DOHH2 (cell line): Measurements from ENCODE around the gene CLTC.

Source experiments
- H3F3A ChIP-seq: fragments of 200-600 bp; sonication (generic), shearing (Covaris generic); 2 replicates; pipeline ENCODE4 v1.6.0; 2016; ENCODE audit warnings: antibody characterized with exemption, mild to moderate bottlenecking; ENCODE audit not compliant: control insufficient read depth, insufficient read depth
- H3K27ac ChIP-seq: fragments of 200-600 bp; sonication (generic); 2 replicates; pipeline ENCODE4 v1.5.1; 2014; ENCODE audit warnings: low read depth, mild to moderate bottlenecking, low read length, moderate library complexity
- H3K27me3 ChIP-seq: fragments of 200-600 bp; sonication (generic); 2 replicates; pipeline ENCODE4 v1.6.1; 2014; ENCODE audit warnings: mild to moderate bottlenecking, low read length, mixed read lengths; ENCODE audit not compliant: control insufficient read depth
- H3K36me3 ChIP-seq: fragments of 200-600 bp; sonication (generic); 2 replicates; pipeline ENCODE4 v1.6.1; 2014; ENCODE audit warnings: mild to moderate bottlenecking, low read length, moderate library complexity, mixed read lengths; ENCODE audit not compliant: control insufficient read depth
- H3K4me1 ChIP-seq: fragments of 200-600 bp; sonication (generic); 2 replicates; pipeline ENCODE4 v1.6.1; 2014; ENCODE audit warnings: mild to moderate bottlenecking, low read length, mixed read lengths; ENCODE audit not compliant: control insufficient read depth
- H3K4me2 ChIP-seq: fragments of 200-600 bp; sonication (generic); 2 replicates; pipeline ENCODE4 v1.6.0; 2014; ENCODE audit warnings: mild to moderate bottlenecking, low read length, moderate library complexity
- H3K4me3 ChIP-seq: fragments of 200-600 bp; sonication (generic); 2 replicates; pipeline ENCODE4 v1.5.1; 2014; ENCODE audit warnings: mild to moderate bottlenecking, low read length, mixed read lengths
- H3K79me2 ChIP-seq: fragments of 200-600 bp; sonication (generic); 2 replicates; pipeline ENCODE4 v1.6.1; 2014; ENCODE audit warnings: mild to moderate bottlenecking, low read length, mixed read lengths; ENCODE audit not compliant: control insufficient read depth
- H3K9me2 ChIP-seq: fragments of 200-600 bp; sonication (generic); replicated peaks from 2 replicates; pipeline ENCODE4 v1.6.1; 2014; ENCODE audit warnings: mild to moderate bottlenecking, low read length, mixed read lengths; ENCODE audit not compliant: control insufficient read depth
- H3K9me3 ChIP-seq: fragments of 200-600 bp; sonication (generic); 2 replicates; pipeline ENCODE4 v1.6.1; 2014; ENCODE audit warnings: antibody characterized with exemption, low read length, mixed read lengths; ENCODE audit not compliant: control insufficient read depth, insufficient read depth
- H4K20me1 ChIP-seq: fragments of 200-600 bp; sonication (generic); 2 replicates; pipeline ENCODE4 v1.6.0; 2014; ENCODE audit warnings: low read depth, mild to moderate bottlenecking, antibody characterized with exemption, low read length, moderate library complexity; ENCODE audit not compliant: control insufficient read depth, insufficient read depth
- CTCF ChIP-seq: fragments of 200-600 bp; sonication (generic); IDR thresholded peaks from one replicate; pipeline ENCODE4 v1.5.1; 2014; ENCODE audit warnings: antibody characterized with exemption, mild to moderate bottlenecking, low read depth, low read length; ENCODE audit not compliant: poor library complexity, severe bottlenecking
- EZH2phosphoT487 ChIP-seq: fragments of 200-600 bp; sonication (generic); IDR thresholded peaks from 2 replicates; pipeline ENCODE4 v1.6.1; 2017; ENCODE audit warnings: borderline replicate concordance, mild to moderate bottlenecking, antibody characterized with exemption, low read length, moderate library complexity, mixed read lengths

The CLTC gene

DNA sequence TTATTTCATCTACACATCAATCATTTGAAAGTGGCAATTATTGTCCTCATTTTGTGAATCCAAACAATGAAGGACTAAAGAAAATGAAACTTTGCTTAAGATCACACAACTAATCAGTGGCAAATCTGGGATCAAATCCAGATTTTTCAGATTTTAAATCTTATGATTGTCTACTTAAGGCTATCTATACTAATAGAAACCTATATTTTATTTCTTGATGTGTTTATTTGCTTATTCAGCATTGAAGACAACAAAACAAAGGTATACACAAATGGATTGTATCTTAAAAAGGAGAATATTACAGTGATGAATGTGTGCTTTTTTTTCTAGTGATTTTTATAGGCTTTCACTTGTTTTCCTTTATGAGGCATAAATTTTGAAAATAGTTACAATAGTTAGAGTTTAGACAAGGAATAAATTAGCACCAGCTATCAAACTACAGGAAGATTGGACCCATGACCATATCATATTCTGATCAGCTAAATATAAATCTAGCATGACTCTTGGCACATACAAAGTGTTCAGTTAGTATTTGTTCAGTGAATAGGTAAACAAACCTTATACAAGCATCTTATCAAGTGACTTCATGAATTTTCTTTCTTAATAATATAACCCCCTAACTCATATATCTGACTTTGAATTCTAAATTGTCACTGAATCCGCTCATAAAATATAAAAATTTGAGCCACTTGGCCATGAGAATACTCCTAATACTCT, 108.3 kb downstream of the CLTC start:
- H3K4me1 ChIP-seq = peaks cover 5% of the 10 kb centered on the region
- no peaks in the 10 kb centered on the region for H4K20me1 ChIP-seq
- TF ChIP-seq CTCF = no peak
- TF ChIP-seq EZH2phosphoT487 = no peak
- no peak overlapping the region for H3K27ac ChIP-seq
- no peak overlapping the region for H3K4me3 ChIP-seq
- H3F3A ChIP-seq = 0 out of 2 replicates have a peak, but pooled peaks cover 2% of the 10 kb centered on the region
- no peaks in the 10 kb centered on the region for H3K9me3 ChIP-seq
- H3K4me2 ChIP-seq = no peak overlapping the region
- H3K27me3 ChIP-seq = no peaks in the 10 kb centered on the region
- no peaks in the 10 kb centered on the region for H3K9me2 ChIP-seq
- H3K36me3 ChIP-seq = peaks cover 4% of the 10 kb centered on the region; the same call in 1 of the 2 replicates
- H3K79me2 ChIP-seq = peaks cover 54% of the 10 kb centered on the region

GRCh38 chr17:59730268-59730834, 110.7 kb downstream of the CLTC start:
- Histone ChIP-seq H3K4me3 (no peak overlapping the region), H3K9me3 (no peaks in the 10 kb centered on the region), H3K79me2 (peaks cover 39% of the 10 kb centered on the region), H3K9me2 (no peaks in the 10 kb centered on the region), H3K4me1 (peaks cover 5% of the 10 kb centered on the region), H3K36me3 (peaks cover 12% of the 10 kb centered on the region; the same call in 1 of the 2 replicates), H4K20me1 (no peaks in the 10 kb centered on the region), H3K27ac (no peak overlapping the region), H3F3A (0 out of 2 replicates have a peak, but pooled peaks cover 2% of the 10 kb centered on the region), H3K4me2 (no peak overlapping the region), H3K27me3 (no peaks in the 10 kb centered on the region)
- TF ChIP-seq EZH2phosphoT487 = no peak
- TF ChIP-seq CTCF = no peak

DNA sequence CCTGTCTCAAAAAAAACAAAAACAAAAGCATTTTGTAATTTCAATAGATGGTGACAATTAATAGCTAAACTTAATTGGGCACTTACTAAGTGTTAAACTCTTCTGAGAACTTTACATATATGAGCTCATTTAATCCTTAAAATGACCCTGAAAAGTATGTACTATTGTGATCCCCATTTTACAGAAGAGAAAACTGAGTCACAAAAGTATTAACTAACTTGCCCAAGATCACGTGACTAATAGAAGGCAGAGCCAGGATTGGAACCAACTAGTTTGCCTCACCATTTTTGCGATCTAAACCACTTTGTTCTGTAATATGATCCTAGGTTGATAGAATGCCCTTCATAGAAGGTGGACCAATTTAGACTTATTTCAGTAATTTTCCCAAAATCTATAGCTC, 114.0 kb downstream of the CLTC start:
- no peak for TF ChIP-seq EZH2phosphoT487
- TF ChIP-seq CTCF = no peak
- Histone ChIP-seq H3K27ac (no peak overlapping the region), H4K20me1 (no peaks in the 10 kb centered on the region), H3K4me1 (peaks cover 5% of the 10 kb centered on the region), H3K9me2 (no peaks in the 10 kb centered on the region), H3K9me3 (no peaks in the 10 kb centered on the region), H3K4me2 (no peak overlapping the region), H3K27me3 (no peaks in the 10 kb centered on the region), H3K4me3 (no peak overlapping the region), H3K36me3 (peaks cover 20% of the 10 kb centered on the region), H3F3A (peaks cover 7% of the 10 kb centered on the region; the same call in 1 of the 2 replicates), H3K79me2 (peaks cover 11% of the 10 kb centered on the region)
